K562 (cell line): Measurements from ENCODE around the gene CDCP1. TPM values are rescaled to one million over a fixed set of nuclear protein-coding genes. Genes with fewer than 3 reads are reported as not detected.
A peak's percentile ranks its signal among the peaks of the same experiment; 100 is the strongest.

Experiments
- ATAC-seq: fragments of 200-7000 bp; cut with Tn5 transposase; 3 replicates; pipeline ENCODE4 v1.9.1; 2020; ENCODE audit warnings: moderate library complexity
- BruUV-seq: library from RNA; stranded (reverse); fragments of 400-500 nt; replicated peaks from 2 replicates; lab custom pipeline; 2021; lab: Mats Ljungman, UMichigan
- CTCF ChIA-PET: fragments of 300-600 bp; formaldehyde crosslinking; extraction: SDS; loops from one replicate; lab custom pipeline; 2021; ENCODE audit warnings: low intra/inter-chr PET ratio; lab: Yijun Ruan, JAX
- POLR2A ChIA-PET: fragments of 300-600, 350-650 bp; sonication (Branson Sonifier 250); formaldehyde crosslinking; extraction: SDS; loops from one replicate; lab custom pipeline; 2021; ENCODE audit warnings: antibody characterized with exemption, inconsistent platforms; lab: Yijun Ruan, JAX
- DNase-seq, 4 experiments: peaks; one replicate each; pipeline versions ENCODE4 v3.0.0 to v3.0.0-alpha.2; 2011 to 2018; ENCODE audit warnings: low spot score in 3 of 4, mixed read lengths in 3 of 4; ENCODE audit errors: extremely low read depth in 1 of 4
- FAIRE-seq: peaks from 2 replicates; lab custom pipeline; 2011; peaks lifted over from hg19 to GRCh38; lab: Jason Lieb, UNC
- H2AFZ ChIP-seq: 2 replicates; pipeline ENCODE4 v1.6.0; 2011; ENCODE audit warnings: low read depth, low read length, control low read depth, inconsistent platforms
- H3K27ac ChIP-seq: fragments of 200-600 bp; 3 replicates; pipeline ENCODE4 v1.8.0; 2011; ENCODE audit warnings: low read depth, mild to moderate bottlenecking, control low read depth, inconsistent platforms, low read length, moderate library complexity, mixed read lengths; ENCODE audit errors: extremely low read depth
- H3K27me3 ChIP-seq, 2 experiments: fragments of 300-600 bp in 1 of 2; 2 replicates in 1 of 2; 3 replicates in 1 of 2; pipeline versions ENCODE4 v1.6.0 to v1.8.0; 2011; ENCODE audit warnings: inconsistent platforms in 2 of 2, low read length in 2 of 2, mild to moderate bottlenecking in 1 of 2, mixed read lengths in 1 of 2, moderate library complexity in 1 of 2; ENCODE audit not compliant: control insufficient read depth in 2 of 2, insufficient read depth in 2 of 2
- H3K36me3 ChIP-seq: fragments of 300-600 bp; 3 replicates; pipeline ENCODE4 v1.8.0; 2011; ENCODE audit warnings: mild to moderate bottlenecking, low read length, inconsistent platforms; ENCODE audit not compliant: control insufficient read depth, insufficient read depth
- H3K4me1 ChIP-seq, 2 experiments: fragments of 200-600 bp in 1 of 2; replicated peaks in 1 of 2; 2 replicates in 1 of 2; 3 replicates in 1 of 2; pipeline versions ENCODE4 v1.5.1 to v1.8.0; 2011; ENCODE audit warnings: inconsistent platforms in 2 of 2, low read length in 2 of 2, mild to moderate bottlenecking in 1 of 2, mixed read lengths in 1 of 2, moderate library complexity in 1 of 2; ENCODE audit not compliant: control insufficient read depth in 2 of 2, insufficient read depth in 2 of 2
- H3K4me2 ChIP-seq: 2 replicates; pipeline ENCODE4 v1.6.1; 2011; ENCODE audit warnings: low read length, control low read depth, inconsistent platforms, mixed read lengths; ENCODE audit not compliant: insufficient read depth
- H3K4me3 ChIP-seq: fragments of 200-600 bp; sonication (generic), shearing (Covaris generic); 2 replicates; pipeline ENCODE4 v1.5.1; 2016; ENCODE audit warnings: control low read depth, inconsistent platforms
- H3K79me2 ChIP-seq: fragments of 200-600 bp; 3 replicates; pipeline ENCODE4 v1.8.0; 2011; ENCODE audit warnings: low read length, inconsistent platforms; ENCODE audit not compliant: control insufficient read depth, insufficient read depth
- H3K9ac ChIP-seq, 2 experiments: 2 replicates each; pipeline versions ENCODE4 v1.6.0 to v1.6.1; 2011; ENCODE audit warnings: low read depth in 2 of 2, low read length in 2 of 2, control low read depth in 1 of 2, inconsistent platforms in 1 of 2, mild to moderate bottlenecking in 1 of 2, mixed read lengths in 1 of 2; ENCODE audit not compliant: insufficient read depth in 1 of 2
- H3K9me1 ChIP-seq: one replicate; pipeline ENCODE4 v1.6.0; 2011; ENCODE audit warnings: inconsistent platforms, mild to moderate bottlenecking, low read length, moderate library complexity; ENCODE audit not compliant: control insufficient read depth, insufficient read depth
- H3K9me3 ChIP-seq: replicated peaks from 2 replicates; pipeline ENCODE4 v1.5.1; 2011; ENCODE audit warnings: low read depth, low read length, inconsistent platforms; ENCODE audit not compliant: control insufficient read depth, insufficient read depth
- H4K20me1 ChIP-seq: replicated peaks from 2 replicates; pipeline ENCODE4 v1.6.1; 2011; ENCODE audit warnings: low read length, inconsistent platforms, mixed read lengths; ENCODE audit not compliant: control insufficient read depth, insufficient read depth
- CAMTA2 ChIP-seq: fragments of 250-450 bp; sonication (Bioruptor Pico); conservative IDR thresholded peaks from 2 replicates; pipeline ENCODE4 v1.5.1; 2022
- ETV5 ChIP-seq: sonication (generic); formaldehyde crosslinking; IDR thresholded peaks from 2 replicates; pipeline ENCODE4 v1.4.0; 2020; ENCODE audit warnings: low read depth, mild to moderate bottlenecking, missing genetic modification reagents
- HEY1 ChIP-seq: fragments of 250-450 bp; sonication (Bioruptor Pico); IDR thresholded peaks from 2 replicates; pipeline ENCODE4 v1.5.0; 2020; ENCODE audit warnings: mild to moderate bottlenecking, moderate library complexity, borderline replicate concordance
- HMGN3 ChIP-seq: IDR thresholded peaks from 2 replicates; pipeline ENCODE4 v1.6.1; 2011; ENCODE audit warnings: borderline replicate concordance, low read depth, mild to moderate bottlenecking, mixed read lengths, low read length; ENCODE audit not compliant: insufficient read length; ENCODE audit errors: extremely low read depth
- KAT8 ChIP-seq: fragments of 450-650 bp; IDR thresholded peaks from 2 replicates; pipeline ENCODE4 v1.6.1; 2016; ENCODE audit warnings: low read depth, mild to moderate bottlenecking
- KLF16 ChIP-seq: IDR thresholded peaks from 2 replicates; pipeline ENCODE4 v1.6.1; 2016; ENCODE audit warnings: antibody characterized with exemption
- NFIC ChIP-seq: fragments of 450-650 bp; IDR thresholded peaks from 2 replicates; pipeline ENCODE4 v1.6.1; 2017; ENCODE audit warnings: mild to moderate bottlenecking, inconsistent platforms
- NFIX ChIP-seq: fragments of 250-450 bp; sonication (Bioruptor Pico); IDR thresholded peaks from 2 replicates; pipeline ENCODE4 v1.4.0; 2020; ENCODE audit warnings: low read depth, mild to moderate bottlenecking, moderate library complexity
- PML ChIP-seq: IDR thresholded peaks from 2 replicates; pipeline ENCODE4 v1.6.1; 2012; ENCODE audit warnings: low read length, inconsistent platforms
- POLR2AphosphoS5 ChIP-seq: IDR thresholded peaks from 2 replicates; pipeline ENCODE4 v1.6.1; 2011; ENCODE audit warnings: mild to moderate bottlenecking, low read depth, low read length, moderate library complexity; ENCODE audit not compliant: control insufficient read depth, insufficient read depth
- PTBP1 ChIP-seq: fragments of 200-400 bp; formaldehyde crosslinking; IDR thresholded peaks from 2 replicates; pipeline ENCODE4 v1.6.1; 2017; ENCODE audit warnings: low read depth, low read length
- RBM17 ChIP-seq: fragments of 200-400 bp; formaldehyde crosslinking; IDR thresholded peaks from 2 replicates; pipeline ENCODE4 v1.6.1; 2017; ENCODE audit warnings: low read depth, mild to moderate bottlenecking, low read length, borderline replicate concordance
- THRAP3 ChIP-seq: fragments of 450-650 bp; IDR thresholded peaks from 2 replicates; pipeline ENCODE4 v1.6.1; 2016; ENCODE audit warnings: mild to moderate bottlenecking, inconsistent platforms, borderline replicate concordance
- TRIM24 ChIP-seq, 2 experiments: fragments of 450-650 bp; IDR thresholded peaks; 2 replicates each; pipeline ENCODE4 v1.6.1; 2016
- XRCC5 ChIP-seq: fragments of 200-400 bp; formaldehyde crosslinking; IDR thresholded peaks from 2 replicates; pipeline ENCODE4 v1.6.1; 2017; ENCODE audit warnings: low read depth, mild to moderate bottlenecking, low read length
- ZNF253 ChIP-seq: fragments of 250-450 bp; sonication (Bioruptor Pico); conservative IDR thresholded peaks from 2 replicates; pipeline ENCODE4 v1.6.1; 2021; ENCODE audit warnings: mild to moderate bottlenecking
- ZSCAN32 ChIP-seq: fragments of 450-650 bp; formaldehyde crosslinking; IDR thresholded peaks from 2 replicates; pipeline ENCODE4 v1.4.0; 2020; ENCODE audit warnings: mild to moderate bottlenecking, moderate library complexity
- WGBS: fragments of 100-300 bp; shearing (Covaris generic); methylation state at CpG from one replicate; pipeline ENCODE4 v1.1.6; 2016; ENCODE audit warnings: low coverage, mixed read lengths; ENCODE audit not compliant: insufficient coverage; ENCODE audit errors: missing lambda C conversion rate; 5-methylcytosine and 5-hydroxymethylcytosine counted together
- in situ Hi-C: fragments of 300-500 bp; cut with MboI; formaldehyde crosslinking; loops from 4 replicates; pipeline ENCODE4 v1.15.0; 2018; ENCODE audit warnings: inconsistent platforms, mixed read lengths
- intact Hi-C: fragments of 100-400 bp; cut with micrococcal nuclease; formaldehyde crosslinking; loops from 2 replicates; pipeline ENCODE4 v1.14.2; 2022
- polyA plus RNA-seq, 8 experiments: library from polyadenylated mRNA; depleted of rRNA in 4 of 8; stranded (reverse) in 5 of 8; unstranded in 3 of 8; fragments of >200 nt; fragmentation: Nextera tagmentation in 2 of 8; fragmentation: Illumina TruSeq in 1 of 8; extraction: Ambion mirVana in 2 of 8; extraction: Trizol in 1 of 8; gene quantifications; 2 replicates each; pipeline versions ENCODE4 v1.2.1 to v1.2.3, GENCODE V29; 2011 to 2014; ENCODE audit warnings: inconsistent platforms in 1 of 8, missing spikeins in 1 of 8
- total RNA-seq, 7 experiments: library from RNA; depleted of rRNA in 6 of 7; stranded (reverse); fragments of >200 nt in 6 of 7; fragmentation: Illumina TruSeq in 2 of 7; extraction: Trizol in 2 of 7; gene quantifications; 2 replicates each; pipeline versions ENCODE4 v1.2.1 to v1.2.3, GENCODE V29; 2011 to 2021; ENCODE audit warnings: low replicate concordance in 1 of 7

The CDCP1 gene
- total and polyA plus RNA-seq, 9 of the 15 experiments (the other 6 are each of a cell fraction or from before 2014, with no cell fraction given): 3.9 to 16.4 (median 5.2) TPM

- Histone ChIP-seq H3K9me3 (no peaks in the 10 kb centered on the region), H3K9me1 (no peaks in the 10 kb centered on the region), H3K4me1 (peaks cover 18 to 23% of the 10 kb centered on the region in 2 experiments), H3K27me3 (no peaks in the 10 kb centered on the region), H3K4me3 (no peak overlapping the region), H4K20me1 (no peaks in the 10 kb centered on the region), H3K9ac (peak overlapping the region in 1 of 2 experiments; percentile 59; a peak in 1 of 4 replicates), H3K27ac (no peak overlapping the region), H3K36me3 (no peaks in the 10 kb centered on the region), H3K79me2 (no peaks in the 10 kb centered on the region), H2AFZ (peak overlapping the region; percentile 4; the same call in 1 of the 2 replicates), H3K4me2 (no peak overlapping the region)
- TF ChIP-seq NFIC: peak; percentile 93
- TF ChIP-seq NFIX (CRISPR knock-in tag): peak; percentile 61
- TF ChIP-seq PML: no peak
- intact Hi-C loops (no loop called here), in situ Hi-C loops (no loop called here)
- ChIA-PET POLR2A (no interaction called here), CTCF (no interaction called here)
- FAIRE-seq (no peak), ATAC-seq (no peak), DNase-seq (no peak)
- BruUV-seq: no TSS peak
- 49% methylated on average over 3 of the region's 3 CpGs for WGBS
These were observed 33.0 kb upstream of the CDCP1 start for GRCh38 chr3:45179163-45179562.

DNA sequence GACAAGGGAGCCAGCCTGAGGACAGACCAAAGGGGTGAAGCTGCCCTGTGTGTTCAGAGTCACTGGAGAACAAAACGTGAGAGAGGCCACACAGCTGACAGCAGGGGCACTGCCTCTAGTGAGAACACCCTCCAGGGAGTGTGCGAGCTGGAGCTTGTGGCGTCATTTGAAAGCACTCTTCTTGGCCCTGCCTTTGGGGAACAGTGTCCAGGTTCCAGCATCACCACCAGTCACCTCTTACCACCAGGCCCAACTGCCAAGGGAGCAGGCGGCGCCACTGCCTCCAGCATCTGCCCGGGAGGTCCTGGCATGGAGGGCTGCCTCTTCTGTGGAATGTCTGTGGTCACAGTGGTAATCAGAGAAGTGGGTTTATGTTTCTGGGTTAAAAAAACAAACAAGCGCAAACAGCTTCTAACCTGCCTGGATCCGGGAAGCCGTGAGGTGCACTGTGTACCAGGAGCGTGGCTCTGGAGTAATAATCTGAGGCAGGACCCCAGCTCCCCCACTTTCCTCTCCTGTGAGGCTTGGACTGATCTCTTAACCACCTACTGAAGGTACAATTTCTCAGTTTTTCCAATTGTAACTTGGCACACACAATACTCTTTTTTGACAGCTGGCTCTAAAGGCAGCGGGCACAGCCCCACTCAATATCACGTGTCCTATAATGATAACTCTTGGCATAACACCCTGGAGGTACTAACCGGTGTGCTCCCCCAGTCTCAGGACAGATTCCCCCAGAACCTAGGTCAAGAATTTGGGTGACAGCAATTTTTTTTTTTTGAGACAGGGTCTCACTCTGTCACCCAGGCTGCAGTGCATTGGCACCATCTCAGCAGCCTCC lies 32.2 kb upstream of the CDCP1 start:
- no peak for FAIRE-seq
- no peak for TF ChIP-seq XRCC5
- TF ChIP-seq KLF16: no peak
- TF ChIP-seq KAT8: no peak
- TF ChIP-seq ZNF253 (CRISPR knock-in tag): no peak
- no peak for TF ChIP-seq HMGN3
- no peak for TF ChIP-seq POLR2AphosphoS5
- TF ChIP-seq RBM17: no peak
- TF ChIP-seq THRAP3: no peak
- no peak for TF ChIP-seq TRIM24 (IDR thresholded peaks at IDR 0.05)
- TF ChIP-seq ETV5: no peak
- TF ChIP-seq HEY1: no peak
- no peak for TF ChIP-seq PTBP1
- no peak for TF ChIP-seq CAMTA2
- TF ChIP-seq ZSCAN32 (CRISPR knock-in tag): no peak

More for the DNA sequence above, 32.2 kb upstream of the CDCP1 start:
- H3K9me3 ChIP-seq: no peaks in the 10 kb centered on the region
- 0 out of 2 replicates have a peak overlapping the region, but pooled peaks have one; percentile 14 for H2AFZ ChIP-seq
- no peak overlapping the region for H3K27ac ChIP-seq
- H3K36me3 ChIP-seq: no peaks in the 10 kb centered on the region
- H3K27me3 ChIP-seq: no peaks in the 10 kb centered on the region
- ChIA-PET CTCF (no interaction called here), POLR2A (interaction anchor here (0.6 kb wide), 1 partner anchor 12 kb away, joined by 3 read pairs; no protein-coding TSS in a partner anchor)
- no peaks in the 10 kb centered on the region for H4K20me1 ChIP-seq
- in situ Hi-C loops: no loop called here
- no peak for DNase-seq
- peak overlapping the region in 1 of 2 experiments; percentile 70; a peak in 2 of 4 replicates for H3K9ac ChIP-seq
- BruUV-seq: no TSS peak
- no peak overlapping the region for H3K4me3 ChIP-seq
- intact Hi-C loops: no loop called here
- H3K4me1 ChIP-seq: peaks cover 12 to 16% of the 10 kb centered on the region in 2 experiments
- WGBS: 68% methylated on average over 13 of the region's 13 CpGs
- H3K9me1 ChIP-seq: no peaks in the 10 kb centered on the region
- H3K4me2 ChIP-seq: no peak overlapping the region
- H3K79me2 ChIP-seq: no peaks in the 10 kb centered on the region
- ATAC-seq: peak; percentile 9; the same call in 1 of the 3 replicates
